ENCODE measurements around the gene FXR1.
"Not testable (repeated sequence)": the region's sequence is repeated elsewhere in the genome, so short reads cannot be mapped to it uniquely, and the experiment has no call there.

The FXR1 gene

DNA sequence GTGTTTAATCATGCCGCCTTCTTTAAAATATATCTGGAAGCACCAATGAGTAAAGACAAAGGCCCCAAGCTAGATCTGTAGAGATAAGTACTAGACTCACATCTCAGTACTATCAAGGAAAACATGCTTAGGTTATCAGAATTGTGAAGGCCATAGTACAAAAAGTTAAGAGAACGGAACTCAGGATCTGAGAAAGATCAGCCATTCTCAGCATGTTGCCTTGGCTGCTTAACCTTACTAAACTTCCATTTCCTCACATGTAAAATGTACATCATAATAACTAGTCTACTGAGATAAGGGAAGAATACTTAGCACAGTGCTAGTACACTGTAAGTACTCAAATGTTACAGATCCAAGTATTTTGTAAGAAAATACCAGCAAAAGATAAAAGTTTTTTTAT lies 69.4 kb downstream of the FXR1 start:
- Histone ChIP-seq H3K9me3 (ENCODE audit: control insufficient read depth, low read length) (no peaks in the 10 kb centered on the region), H3K4me1 (ENCODE audit: control insufficient read depth, insufficient read depth, low read length) (peaks cover 19% of the 10 kb centered on the region), H3K4me3 (ENCODE audit: low read length) (no peak overlapping the region), H3K9ac (ENCODE audit: low read length) (no peak overlapping the region), H3K27me3 (replicated peaks; ENCODE audit: control insufficient read depth, insufficient read depth, low read length) (no peaks in the 10 kb centered on the region), H3K36me3 (ENCODE audit: control insufficient read depth, insufficient read depth, low read length, severe bottlenecking) (peaks cover 64% of the 10 kb centered on the region)
- DNase-seq (ENCODE audit: low read depth), result no peak

DNA sequence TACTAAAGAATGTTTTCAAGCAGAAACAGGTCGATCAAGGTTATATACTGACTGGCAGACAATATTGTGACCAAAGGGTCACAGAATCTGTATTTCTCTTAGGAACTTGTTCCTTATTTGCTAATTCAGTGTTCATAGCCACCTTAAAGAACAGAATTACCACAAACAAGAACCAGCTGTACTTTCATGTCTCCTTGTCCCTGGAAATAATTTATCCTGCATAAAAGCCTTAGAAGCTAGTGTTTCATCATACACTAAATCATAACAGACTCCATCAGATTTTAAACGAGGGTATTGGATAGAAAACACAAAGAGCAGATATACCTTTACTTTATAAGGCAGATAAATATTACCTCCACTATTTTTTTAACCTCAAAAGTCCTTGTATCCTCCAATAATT lies 70.7 kb downstream of the FXR1 start:
- Histone ChIP-seq H3K4me3 (ENCODE audit: low read length) (no peak overlapping the region), H3K36me3 (ENCODE audit: control insufficient read depth, insufficient read depth, low read length, severe bottlenecking) (peaks cover 57% of the 10 kb centered on the region), H3K9ac (ENCODE audit: low read length) (no peak overlapping the region)

DNA sequence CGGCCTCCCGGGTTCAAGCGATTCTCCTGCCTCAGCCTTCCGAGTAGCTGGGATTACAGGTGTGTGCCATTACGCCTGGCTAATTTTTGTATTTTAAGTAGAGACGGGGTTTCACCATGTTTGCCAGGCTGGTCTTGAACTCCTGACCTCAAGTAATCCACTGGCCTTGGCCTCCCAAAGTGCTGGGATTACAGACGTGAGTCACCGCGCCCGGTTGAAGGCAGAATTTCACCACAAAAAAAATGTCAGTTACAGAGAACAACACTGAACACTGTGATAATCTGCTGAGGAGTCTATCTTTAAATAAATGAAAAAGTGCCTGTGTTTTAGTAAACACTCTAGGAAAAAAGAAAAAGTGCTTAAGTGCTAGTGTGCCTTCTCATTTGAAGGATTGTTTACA lies 73.9 kb downstream of the FXR1 start:
- H3K36me3 ChIP-seq (ENCODE audit: control insufficient read depth, insufficient read depth, low read length, severe bottlenecking), result peaks cover 45% of the 10 kb centered on the region
- H3K27me3 ChIP-seq (replicated peaks; ENCODE audit: control insufficient read depth, insufficient read depth, low read length); DNase-seq (ENCODE audit: low read depth); H3K9ac ChIP-seq (ENCODE audit: low read length); H3K9me3 ChIP-seq (ENCODE audit: control insufficient read depth, low read length); H3K4me3 ChIP-seq (ENCODE audit: low read length): not testable (repeated sequence)
- H3K4me1 ChIP-seq (ENCODE audit: control insufficient read depth, insufficient read depth, low read length), result peaks cover 18% of the 10 kb centered on the region

More for the DNA sequence above, 70.7 kb downstream of the FXR1 start:
- no peaks in the 10 kb centered on the region for H3K27me3 ChIP-seq (replicated peaks; ENCODE audit: control insufficient read depth, insufficient read depth, low read length)
- H3K4me1 ChIP-seq (ENCODE audit: control insufficient read depth, insufficient read depth, low read length), result peaks cover 19% of the 10 kb centered on the region
- peak; percentile 71 for DNase-seq (ENCODE audit: low read depth)
- H3K9me3 ChIP-seq (ENCODE audit: control insufficient read depth, low read length), result no peaks in the 10 kb centered on the region

DNA sequence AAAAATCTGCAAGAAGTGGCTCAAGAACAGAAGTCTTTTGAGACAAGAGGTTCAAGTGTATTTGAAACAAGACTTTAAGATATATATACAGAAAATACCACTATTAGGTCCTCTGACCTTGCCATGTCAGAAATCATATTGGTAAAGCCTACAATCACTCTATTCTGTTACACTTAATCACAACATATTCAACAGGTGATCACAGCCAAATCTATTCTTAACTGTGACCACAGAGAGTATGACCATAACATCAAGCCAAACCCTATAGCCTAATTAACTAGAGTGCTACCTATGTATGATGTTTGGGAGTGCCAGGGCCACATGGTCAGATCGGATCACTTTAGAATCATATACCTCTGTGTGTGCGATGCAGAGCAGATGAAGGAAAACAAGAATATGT lies 74.9 kb downstream of the FXR1 start:
- H3K27me3 ChIP-seq (replicated peaks; ENCODE audit: control insufficient read depth, insufficient read depth, low read length), result no peaks in the 10 kb centered on the region
- no peaks in the 10 kb centered on the region for H3K9me3 ChIP-seq (ENCODE audit: control insufficient read depth, low read length)
- H3K36me3 ChIP-seq (ENCODE audit: control insufficient read depth, insufficient read depth, low read length, severe bottlenecking), result peaks cover 39% of the 10 kb centered on the region
- no peak for DNase-seq (ENCODE audit: low read depth)
- H3K4me1 ChIP-seq (ENCODE audit: control insufficient read depth, insufficient read depth, low read length), result peaks cover 18% of the 10 kb centered on the region
- H3K9ac ChIP-seq (ENCODE audit: low read length), result no peak overlapping the region
- H3K4me3 ChIP-seq (ENCODE audit: low read length), result no peak overlapping the region

DNA sequence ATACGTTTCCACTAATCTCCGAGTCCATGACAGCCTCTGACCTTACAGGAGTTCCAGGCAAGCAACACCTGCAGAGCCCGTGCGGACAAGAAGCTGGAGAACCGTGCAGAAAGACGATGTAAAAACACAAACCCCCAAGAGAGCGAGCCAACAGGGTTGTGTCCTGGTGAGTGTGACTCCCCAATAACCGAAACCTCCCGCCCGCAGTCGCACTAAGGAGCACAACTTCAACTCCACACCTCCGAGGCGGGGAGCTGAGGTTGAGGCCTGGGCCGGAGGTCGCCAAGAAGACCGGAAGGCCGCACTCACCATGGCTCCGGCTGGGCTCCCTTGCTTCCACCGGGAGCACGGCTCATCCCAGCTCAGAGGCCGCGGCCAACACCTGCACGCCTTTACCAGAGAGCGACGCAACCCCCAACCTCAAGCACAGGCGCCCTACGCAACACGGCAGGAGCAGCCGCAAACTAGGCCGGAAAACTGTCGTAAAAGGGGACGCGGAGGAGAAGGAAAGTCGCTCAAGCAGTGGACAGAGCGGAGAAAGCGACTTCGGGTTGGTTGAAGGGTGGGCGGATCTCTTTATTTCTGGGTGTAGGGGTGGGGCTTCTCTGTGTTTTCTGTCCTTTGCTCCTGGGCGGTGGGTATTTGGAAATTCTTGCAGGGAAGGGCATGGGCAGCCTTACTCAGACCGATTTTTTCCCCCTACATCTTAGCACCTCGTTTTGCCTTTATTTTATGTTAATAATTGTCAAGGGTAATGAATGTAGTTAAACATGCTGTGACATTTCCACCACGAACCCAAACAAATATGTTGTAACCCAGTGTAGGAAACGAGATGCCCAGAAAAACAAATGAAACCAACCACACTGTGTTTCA lies 77.1 kb downstream of the FXR1 start, which contains the start of gene DNAJC19:
Gene DNAJC19, minus strand, starts transcription at position 446 of the 873 bp plus-strand sequence. Its CDS starts 134 bp downstream, at position 312.
- DNase-seq (ENCODE audit: low read depth), result peak; percentile 99
- H3K4me1 ChIP-seq (ENCODE audit: control insufficient read depth, insufficient read depth, low read length), result peaks cover 12% of the 10 kb centered on the region
- H3K4me3 ChIP-seq (ENCODE audit: low read length), result peak within 1 kb of the TSS; percentile 100
- no peaks in the 10 kb centered on the region for H3K9me3 ChIP-seq (ENCODE audit: control insufficient read depth, low read length)
- peaks cover 24% of the 10 kb centered on the region for H3K36me3 ChIP-seq (ENCODE audit: control insufficient read depth, insufficient read depth, low read length, severe bottlenecking)
- no peaks in the 10 kb centered on the region for H3K27me3 ChIP-seq (replicated peaks; ENCODE audit: control insufficient read depth, insufficient read depth, low read length)
- peak within 1 kb of the TSS; percentile 95 for H3K9ac ChIP-seq (ENCODE audit: low read length)

DNA sequence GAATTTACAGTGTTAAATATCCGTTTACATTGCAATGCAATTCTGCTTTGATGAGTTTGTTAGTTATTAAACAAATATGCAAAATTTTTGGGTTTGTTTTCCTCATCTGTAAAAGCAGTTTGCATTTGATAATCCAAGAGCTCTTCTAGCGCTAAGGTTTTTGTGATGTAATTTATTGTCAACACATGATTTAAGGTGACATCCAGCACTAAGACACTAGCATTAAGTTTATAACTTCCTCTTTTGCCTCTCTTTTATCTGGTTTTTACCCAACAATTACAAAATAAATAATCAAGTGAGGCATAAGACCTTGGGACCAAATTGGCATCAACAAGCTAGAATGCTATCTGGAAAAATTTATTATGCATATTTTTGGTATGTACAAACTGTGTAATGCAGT lies 78.0 kb downstream of the FXR1 start:
- Histone ChIP-seq H3K4me3 (ENCODE audit: low read length) (peak overlapping the region; percentile 100), H3K36me3 (ENCODE audit: control insufficient read depth, insufficient read depth, low read length, severe bottlenecking) (peaks cover 14% of the 10 kb centered on the region), H3K9ac (ENCODE audit: low read length) (peak overlapping the region; percentile 95), H3K4me1 (ENCODE audit: control insufficient read depth, insufficient read depth, low read length) (peaks cover 12% of the 10 kb centered on the region), H3K27me3 (replicated peaks; ENCODE audit: control insufficient read depth, insufficient read depth, low read length) (no peaks in the 10 kb centered on the region), H3K9me3 (ENCODE audit: control insufficient read depth, low read length) (no peaks in the 10 kb centered on the region)
- DNase-seq (ENCODE audit: low read depth), result peak; percentile 8

DNA sequence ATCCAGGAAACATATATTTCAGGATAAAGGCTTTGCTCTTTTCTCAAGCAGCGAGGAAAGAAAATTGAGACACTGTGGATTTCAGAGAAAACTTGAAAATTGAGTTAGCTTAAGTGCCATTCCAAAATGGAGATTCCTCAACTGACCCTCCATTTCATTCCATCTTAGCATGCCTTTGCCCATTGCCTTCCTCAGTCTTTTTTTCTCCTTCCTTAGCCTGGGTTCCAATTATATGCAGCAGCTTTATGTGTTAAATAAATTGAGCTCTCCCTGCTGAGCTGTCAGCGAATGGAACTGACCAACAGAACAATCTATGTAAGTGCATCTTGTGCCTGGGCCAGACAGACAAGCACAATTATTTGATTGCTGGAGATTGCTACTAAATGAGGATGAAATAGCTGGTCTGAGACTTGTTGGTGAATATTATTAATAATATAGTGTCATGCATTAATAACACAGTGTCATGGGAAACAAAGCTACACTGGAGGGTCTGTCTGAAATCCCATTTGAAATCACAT lies 84.0 kb downstream of the FXR1 start:
- no peak overlapping the region for H3K9ac ChIP-seq (ENCODE audit: low read length)
- H3K36me3 ChIP-seq (ENCODE audit: control insufficient read depth, insufficient read depth, low read length, severe bottlenecking), result no peaks in the 10 kb centered on the region
- H3K4me3 ChIP-seq (ENCODE audit: low read length), result no peak overlapping the region
- H3K9me3 ChIP-seq (ENCODE audit: control insufficient read depth, low read length), result peaks cover 3% of the 10 kb centered on the region
- H3K4me1 ChIP-seq (ENCODE audit: control insufficient read depth, insufficient read depth, low read length), result no peaks in the 10 kb centered on the region
- H3K27me3 ChIP-seq (replicated peaks; ENCODE audit: control insufficient read depth, insufficient read depth, low read length), result no peaks in the 10 kb centered on the region
- DNase-seq (ENCODE audit: low read depth), result no peak

DNA sequence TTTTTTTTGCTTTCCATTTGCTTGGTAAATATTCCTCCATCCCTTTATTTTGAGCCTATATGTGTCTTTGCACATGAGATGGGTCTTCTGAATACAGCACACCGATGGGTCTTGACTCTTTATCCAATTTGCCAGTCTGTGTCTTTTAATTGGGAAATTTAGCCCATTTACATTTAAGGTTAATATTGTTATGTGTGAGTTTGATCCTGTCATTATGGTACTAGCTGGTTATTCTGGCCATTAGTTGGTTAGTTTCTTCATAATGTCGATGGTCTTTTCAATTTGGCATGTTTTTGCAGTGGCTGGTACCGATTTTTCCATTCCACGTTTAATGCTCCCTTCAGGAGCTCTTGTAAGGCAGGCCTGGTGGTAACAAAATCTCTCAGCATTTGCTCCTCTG lies 89.9 kb downstream of the FXR1 start:
- not testable (repeated sequence) for H3K4me3 ChIP-seq (ENCODE audit: low read length); H3K27me3 ChIP-seq (replicated peaks; ENCODE audit: control insufficient read depth, insufficient read depth, low read length); H3K4me1 ChIP-seq (ENCODE audit: control insufficient read depth, insufficient read depth, low read length); H3K9ac ChIP-seq (ENCODE audit: low read length); H3K36me3 ChIP-seq (ENCODE audit: control insufficient read depth, insufficient read depth, low read length, severe bottlenecking); DNase-seq (ENCODE audit: low read depth)
- H3K9me3 ChIP-seq (ENCODE audit: control insufficient read depth, low read length), result peaks cover 13% of the 10 kb centered on the region

DNA sequence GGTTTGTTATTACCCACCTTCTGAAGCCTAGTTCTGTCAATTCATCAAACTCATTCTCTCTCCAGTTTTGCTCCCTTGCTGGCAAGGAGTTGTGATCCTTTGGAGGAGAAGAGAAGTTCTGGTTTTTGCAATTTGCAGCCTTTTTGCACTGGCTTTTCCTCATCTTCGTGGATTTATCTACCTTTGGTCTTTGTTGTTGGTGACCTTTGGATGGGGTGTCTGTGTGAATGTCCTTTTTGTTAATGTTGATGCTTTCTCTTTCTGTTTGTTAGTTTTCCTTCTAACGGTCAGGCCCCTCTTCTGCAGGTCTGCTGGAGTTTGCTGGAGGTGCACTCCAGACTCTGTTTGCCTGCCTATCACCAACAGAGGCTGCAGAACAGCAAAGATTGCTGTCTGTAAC lies 91.0 kb downstream of the FXR1 start:
- not testable (repeated sequence) for H3K4me3 ChIP-seq (ENCODE audit: low read length); H3K27me3 ChIP-seq (replicated peaks; ENCODE audit: control insufficient read depth, insufficient read depth, low read length); DNase-seq (ENCODE audit: low read depth); H3K4me1 ChIP-seq (ENCODE audit: control insufficient read depth, insufficient read depth, low read length); H3K9ac ChIP-seq (ENCODE audit: low read length); H3K36me3 ChIP-seq (ENCODE audit: control insufficient read depth, insufficient read depth, low read length, severe bottlenecking)
- peaks cover 13% of the 10 kb centered on the region for H3K9me3 ChIP-seq (ENCODE audit: control insufficient read depth, low read length)

DNA sequence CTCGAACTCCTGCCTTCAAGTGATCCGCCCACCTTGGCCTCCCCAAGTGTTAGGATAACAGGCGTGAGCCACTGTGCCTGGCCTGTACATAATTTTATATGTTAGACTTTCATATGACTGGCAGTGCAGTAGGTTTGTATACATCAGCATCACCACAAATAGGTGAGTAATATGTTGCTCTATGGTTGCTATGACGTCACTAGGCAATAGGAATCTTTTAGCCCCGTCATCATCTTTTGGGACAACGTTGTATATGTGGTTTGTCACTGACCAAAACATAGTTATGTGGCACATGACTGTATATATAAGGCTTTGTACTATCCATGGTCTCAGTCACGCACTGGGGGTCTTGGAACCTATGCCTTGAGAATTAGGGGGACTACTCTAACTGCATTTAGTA lies 94.1 kb downstream of the FXR1 start:
- no peak overlapping the region for H3K9ac ChIP-seq (ENCODE audit: low read length)
- no peaks in the 10 kb centered on the region for H3K36me3 ChIP-seq (ENCODE audit: control insufficient read depth, insufficient read depth, low read length, severe bottlenecking)
- DNase-seq (ENCODE audit: low read depth), result no peak

DNA sequence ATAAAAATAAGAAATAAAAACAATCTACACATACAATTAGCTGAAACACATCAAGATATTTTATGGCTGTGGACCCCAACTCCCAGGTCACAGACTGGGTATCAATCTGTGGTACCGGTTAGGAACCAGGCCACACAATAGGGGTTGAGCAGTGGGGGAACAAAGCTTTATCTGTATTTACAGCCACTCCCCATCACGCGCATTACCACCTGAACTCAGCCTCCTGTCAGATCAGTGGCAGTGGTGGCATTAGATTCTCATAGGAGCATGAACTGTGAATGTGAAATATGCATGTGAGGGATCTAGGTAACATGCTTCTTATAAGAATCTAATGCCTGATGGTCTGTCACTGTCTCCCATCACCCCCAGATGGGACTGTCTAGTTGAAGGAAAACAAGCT lies 94.8 kb downstream of the FXR1 start:
- Histone ChIP-seq H3K36me3 (ENCODE audit: control insufficient read depth, insufficient read depth, low read length, severe bottlenecking) (no peaks in the 10 kb centered on the region), H3K4me3 (ENCODE audit: low read length) (no peak overlapping the region), H3K9me3 (ENCODE audit: control insufficient read depth, low read length) (peaks cover 4% of the 10 kb centered on the region), H3K9ac (ENCODE audit: low read length) (no peak overlapping the region), H3K27me3 (replicated peaks; ENCODE audit: control insufficient read depth, insufficient read depth, low read length) (no peaks in the 10 kb centered on the region), H3K4me1 (ENCODE audit: control insufficient read depth, insufficient read depth, low read length) (no peaks in the 10 kb centered on the region)
- DNase-seq (ENCODE audit: low read depth), result no peak

More for the DNA sequence above, 94.1 kb downstream of the FXR1 start:
- Histone ChIP-seq H3K27me3 (replicated peaks; ENCODE audit: control insufficient read depth, insufficient read depth, low read length) (no peaks in the 10 kb centered on the region), H3K4me1 (ENCODE audit: control insufficient read depth, insufficient read depth, low read length) (no peaks in the 10 kb centered on the region), H3K9me3 (ENCODE audit: control insufficient read depth, low read length) (peaks cover 9% of the 10 kb centered on the region), H3K4me3 (ENCODE audit: low read length) (no peak overlapping the region)
